Muscle layer of duodenum (tissue), 2 donors: ENCODE data around the gene DLG2.

Experiments used
- H3K27ac ChIP-seq: one replicate; pipeline ENCODE4 v1.7.0; 2013; ENCODE audit warnings: mild to moderate bottlenecking, low read length
- H3K27me3 ChIP-seq: one replicate; pipeline ENCODE4 v1.7.0; 2013; ENCODE audit warnings: low read depth, mild to moderate bottlenecking, control low read depth, low read length
- H3K36me3 ChIP-seq, 2 donors: one replicate each; pipeline ENCODE4 v1.7.0; 2013; ENCODE audit warnings: low read length in 2 of 2, control low read depth in 1 of 2, mild to moderate bottlenecking in 1 of 2; ENCODE audit not compliant: insufficient read depth in 2 of 2, control insufficient read depth in 1 of 2
- H3K4me1 ChIP-seq, 2 donors: one replicate each; pipeline ENCODE4 v1.7.0; 2013; ENCODE audit warnings: low read length in 2 of 2, mild to moderate bottlenecking in 2 of 2, control low read depth in 1 of 2, moderate library complexity in 1 of 2; ENCODE audit not compliant: insufficient read depth in 2 of 2, control insufficient read depth in 1 of 2
- H3K4me3 ChIP-seq, 2 donors: one replicate each; pipeline ENCODE4 v1.7.0; 2013; ENCODE audit warnings: low read length in 2 of 2, low read depth in 1 of 2, mild to moderate bottlenecking in 1 of 2
- H3K9me3 ChIP-seq, 2 donors: one replicate each; pipeline ENCODE4 v1.7.0; 2013; ENCODE audit warnings: low read length in 2 of 2, control low read depth in 1 of 2, mild to moderate bottlenecking in 1 of 2; ENCODE audit not compliant: control insufficient read depth in 1 of 2
- donor health status: healthy.

The DLG2 gene

DNA sequence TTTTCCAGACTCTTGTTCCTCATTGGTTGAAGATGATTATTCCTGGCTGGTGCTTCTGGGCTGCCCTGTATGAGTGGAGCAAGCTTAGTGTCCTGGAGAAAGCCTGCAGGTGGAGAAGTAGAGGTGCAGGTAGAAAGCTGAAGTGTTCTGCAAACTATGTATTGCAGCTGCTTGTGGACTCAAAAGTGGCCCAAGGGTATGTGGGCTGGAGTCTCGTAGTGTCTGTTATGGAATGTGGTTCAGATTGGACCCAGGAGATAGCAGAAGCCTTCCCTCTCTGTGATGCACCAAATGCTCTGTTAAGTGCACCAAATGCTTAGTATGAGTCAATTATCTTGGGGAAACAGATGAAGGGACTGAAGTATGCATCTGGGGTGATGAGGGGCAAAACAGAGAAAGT lies 2218.2 kb downstream of the DLG2 start:
- H3K4me3 ChIP-seq: no peak overlapping the region
- no peaks in the 10 kb centered on the region for H3K4me1 ChIP-seq
- H3K27me3 ChIP-seq: no peaks in the 10 kb centered on the region
- no peak overlapping the region for H3K27ac ChIP-seq
- no peaks in the 10 kb centered on the region for H3K9me3 ChIP-seq
- H3K36me3 ChIP-seq: no peaks in the 10 kb centered on the region
